Occipital lobe (tissue), 2 donors: ENCODE results near the gene EBF3. TPM values are rescaled to one million over a fixed set of nuclear protein-coding genes. Genes with fewer than 3 reads are reported as not detected.

Source experiments
- DNase-seq: peaks from one replicate; lab custom pipeline; 2025; lab: John Stamatoyannopoulos, UW
- total RNA-seq: library from RNA; depleted of rRNA; stranded (reverse); fragments of >200 nt; gene quantifications from one replicate; pipeline ENCODE4 v1.2.3, GENCODE V29; 2014

The EBF3 gene
- total RNA-seq, 1 donor from 2014 or later = 0.31 TPM

DNA sequence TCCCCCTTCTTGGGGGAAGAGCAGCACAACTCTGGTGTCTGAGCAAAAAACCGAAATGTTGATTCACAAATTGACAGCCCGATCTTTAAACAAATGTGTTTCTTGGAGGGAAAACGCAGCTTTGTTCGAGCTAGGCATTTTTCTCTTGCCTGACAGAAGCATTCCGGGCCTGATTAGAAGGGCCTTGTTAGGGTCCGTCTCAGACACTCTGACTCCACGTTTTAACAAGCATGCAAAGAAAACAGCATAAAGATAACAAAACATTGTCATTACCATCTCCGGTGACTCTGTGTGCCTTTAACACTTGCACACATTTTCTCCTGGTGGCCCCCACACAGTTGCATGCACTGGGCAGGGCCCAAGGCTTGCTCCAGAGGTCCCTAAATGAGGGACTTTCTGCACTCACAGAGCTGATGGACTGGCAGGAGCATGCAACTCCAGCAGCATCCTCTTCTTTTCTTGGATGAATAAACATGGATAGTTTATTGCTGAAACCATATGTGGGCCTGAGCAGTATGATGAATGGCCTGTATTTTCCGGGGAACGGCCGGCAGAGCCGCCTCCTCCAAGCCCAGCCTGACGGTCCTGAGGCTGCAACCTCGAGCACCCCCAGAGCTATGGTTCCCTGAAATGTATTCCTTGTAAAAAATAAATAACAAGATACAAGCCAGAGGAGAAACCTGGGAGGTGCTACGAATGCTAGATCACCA lies 50.9 kb downstream of the EBF3 start:
- no peak for DNase-seq

DNA sequence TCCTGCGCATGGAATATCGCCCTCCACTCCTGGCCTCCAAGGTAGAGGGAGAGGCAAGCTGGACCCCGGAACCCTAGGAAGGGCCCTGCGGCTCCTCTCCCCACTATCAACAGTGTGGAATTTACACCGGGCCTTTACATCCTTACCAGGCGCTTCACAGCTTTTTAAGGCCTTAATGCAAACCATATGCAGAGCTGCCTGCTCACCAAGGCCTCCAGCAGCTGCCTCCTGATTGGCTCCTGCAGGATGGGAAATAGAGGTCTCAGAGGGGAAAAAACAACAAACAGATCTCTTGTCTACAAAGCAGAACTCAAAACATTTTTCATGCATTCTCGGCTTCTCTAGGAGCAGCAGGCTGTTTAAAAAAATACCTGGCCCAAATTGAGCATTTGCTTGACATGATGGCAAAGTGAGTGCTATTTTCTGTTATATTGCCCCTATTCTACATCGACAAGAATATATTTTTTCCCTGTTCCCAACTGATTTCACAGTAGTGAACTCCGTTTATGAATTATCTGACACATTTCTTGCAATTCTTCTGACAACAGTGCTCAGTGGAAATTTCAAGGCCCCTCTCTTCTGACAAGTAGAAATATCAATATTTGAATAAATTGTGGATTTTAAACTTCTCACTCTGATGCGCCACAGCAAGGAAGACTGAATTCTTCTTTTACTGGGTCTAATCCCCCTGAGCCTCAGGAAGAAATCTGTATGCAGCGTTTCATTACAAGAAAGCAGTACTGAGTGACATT lies 51.7 kb downstream of the EBF3 start:
- DNase-seq = no peak

DNA sequence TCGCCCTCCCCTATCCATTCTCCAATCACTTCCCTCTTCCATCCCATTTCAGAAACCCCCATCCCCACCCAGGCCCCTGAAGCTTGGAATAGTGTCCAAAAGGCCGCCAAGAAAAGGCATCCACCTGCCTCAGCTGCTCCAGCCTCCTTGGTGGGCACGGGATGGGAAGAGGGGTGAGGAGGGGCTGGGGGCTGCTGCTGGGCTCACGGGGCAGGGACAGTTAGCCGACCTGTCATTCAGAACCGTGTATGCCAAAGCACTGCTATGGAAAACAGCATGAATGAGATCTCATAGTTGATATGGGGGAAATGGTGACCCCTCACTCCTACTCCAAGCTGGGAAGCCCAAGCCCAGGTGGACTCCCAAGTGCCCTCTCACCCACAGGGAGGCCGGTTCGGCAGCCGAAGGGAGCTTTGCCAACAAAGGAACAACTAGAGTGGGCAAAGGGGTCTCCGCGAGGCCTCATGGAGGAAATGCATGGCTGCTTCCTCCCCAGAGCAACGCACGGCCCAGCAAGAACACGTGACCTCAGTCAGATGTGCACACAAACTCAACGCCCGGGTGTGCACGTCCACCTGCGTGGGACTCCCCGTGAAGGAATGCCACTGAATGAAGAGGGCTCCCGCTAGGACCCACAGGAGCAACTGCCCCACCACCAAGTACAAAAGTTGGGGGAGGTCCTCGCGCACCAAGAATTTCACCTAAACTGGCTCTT lies 52.5 kb downstream of the EBF3 start:
- DNase-seq = no peak

DNA sequence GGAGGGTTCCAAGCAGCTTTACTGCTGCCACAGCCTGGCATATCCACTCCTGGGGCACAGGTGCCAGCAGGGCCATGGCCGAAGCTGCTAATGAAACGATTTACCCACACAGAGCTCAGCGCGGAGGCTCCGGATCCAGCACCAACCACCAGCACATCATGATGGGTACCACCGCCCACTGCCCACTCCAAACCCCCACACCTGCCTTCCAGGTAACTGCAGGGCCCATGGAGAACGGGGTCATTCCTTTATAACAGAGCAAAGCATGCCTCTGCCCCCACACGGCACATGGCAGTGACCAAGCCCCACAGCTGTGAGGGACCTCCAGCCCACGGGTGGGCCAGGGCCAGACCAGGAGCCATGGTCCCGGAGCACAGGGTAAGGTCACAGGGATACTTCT lies 53.2 kb downstream of the EBF3 start:
- no peak for DNase-seq

DNA sequence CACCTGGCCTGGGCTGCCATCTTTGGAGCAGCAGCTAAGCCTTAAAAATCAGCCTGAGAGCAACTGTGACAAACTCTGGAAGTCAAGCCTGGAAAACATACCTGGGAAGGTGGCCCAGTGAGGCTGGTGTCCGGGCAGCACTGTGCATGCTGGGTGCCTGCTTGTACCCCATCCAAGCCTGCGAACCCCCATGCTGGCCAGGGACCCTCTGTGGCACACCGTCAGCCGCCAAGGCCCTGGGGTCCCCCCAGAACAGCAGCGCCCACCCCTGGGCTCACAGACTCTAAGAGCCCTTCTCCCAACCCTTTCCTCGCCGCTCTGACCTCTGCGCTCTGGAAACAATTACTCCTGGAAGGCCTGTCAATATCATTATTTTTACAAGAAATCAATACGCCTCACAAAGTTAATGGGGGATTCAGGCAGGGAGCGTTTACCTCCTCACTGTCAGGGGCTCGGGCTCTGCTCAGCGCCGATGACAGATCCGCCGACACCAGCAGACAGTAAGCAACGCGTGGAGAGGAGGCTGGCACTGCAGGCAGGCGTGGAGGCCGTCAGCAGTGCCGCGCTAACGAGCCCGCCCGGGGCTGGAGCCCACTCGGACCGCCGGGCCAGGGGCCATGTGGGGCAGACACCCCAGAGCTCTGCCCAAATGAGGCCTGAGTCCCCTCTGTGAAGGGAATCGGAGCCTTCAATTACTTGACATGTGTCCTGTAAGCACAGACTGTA lies 54.4 kb downstream of the EBF3 start:
- DNase-seq = no peak

DNA sequence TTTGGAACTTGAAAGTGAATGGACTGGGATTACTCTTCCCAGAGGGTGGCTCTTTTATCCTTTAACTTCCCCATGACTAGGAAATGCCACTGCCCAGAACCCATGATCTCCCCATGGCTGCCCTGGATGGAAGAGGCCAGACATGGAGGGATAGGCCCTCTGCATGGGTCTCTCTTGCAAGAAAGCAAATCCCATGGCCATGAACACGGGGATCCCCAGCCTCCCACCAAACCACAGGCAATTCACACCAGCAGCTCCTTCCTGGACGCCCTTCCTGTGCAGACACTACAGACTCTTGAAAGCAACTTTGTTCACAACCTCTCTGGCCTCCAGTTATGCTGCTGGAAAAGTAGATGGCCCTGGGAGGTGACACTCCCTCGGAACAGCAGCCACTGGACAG lies 55.0 kb downstream of the EBF3 start:
- no peak for DNase-seq

DNA sequence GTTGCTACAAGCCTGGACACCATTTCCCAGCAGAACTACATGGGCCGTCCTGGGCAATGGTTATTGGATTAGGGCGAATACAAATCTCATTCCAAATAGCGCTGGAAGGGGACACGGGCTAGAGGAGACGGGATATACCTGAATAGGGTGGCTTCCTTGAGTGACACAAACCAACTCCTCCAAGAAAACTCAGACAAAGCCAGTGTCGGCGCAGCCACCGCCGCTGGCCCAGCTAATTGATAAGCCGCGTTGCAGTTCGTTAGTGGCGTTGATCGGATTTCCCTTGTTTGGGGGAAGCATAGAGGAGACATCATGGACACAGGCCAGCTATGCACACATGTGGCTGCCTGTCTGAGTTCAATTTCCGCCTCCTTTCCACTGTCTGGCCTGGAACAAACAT lies 55.7 kb downstream of the EBF3 start:
- no peak for DNase-seq

DNA sequence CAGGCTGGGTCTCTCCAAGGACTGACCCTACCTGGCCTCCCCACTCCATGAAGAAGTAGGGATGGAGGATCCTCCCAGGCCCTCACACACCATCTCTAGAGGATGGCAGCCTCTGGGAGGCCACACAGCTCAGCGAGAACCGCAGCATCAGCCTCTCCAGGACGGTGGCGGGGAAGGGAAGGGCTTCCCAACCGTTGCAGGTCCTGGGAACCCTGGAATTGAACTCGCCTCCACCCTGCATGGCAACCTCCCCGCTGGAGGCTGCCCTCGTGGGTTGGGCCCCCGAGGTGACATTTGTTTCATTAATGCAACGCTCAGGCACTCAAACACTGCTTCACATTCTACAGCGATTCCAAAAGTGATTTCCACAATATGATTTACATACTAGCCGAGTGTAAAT lies 58.5 kb downstream of the EBF3 start:
- DNase-seq = no peak

DNA sequence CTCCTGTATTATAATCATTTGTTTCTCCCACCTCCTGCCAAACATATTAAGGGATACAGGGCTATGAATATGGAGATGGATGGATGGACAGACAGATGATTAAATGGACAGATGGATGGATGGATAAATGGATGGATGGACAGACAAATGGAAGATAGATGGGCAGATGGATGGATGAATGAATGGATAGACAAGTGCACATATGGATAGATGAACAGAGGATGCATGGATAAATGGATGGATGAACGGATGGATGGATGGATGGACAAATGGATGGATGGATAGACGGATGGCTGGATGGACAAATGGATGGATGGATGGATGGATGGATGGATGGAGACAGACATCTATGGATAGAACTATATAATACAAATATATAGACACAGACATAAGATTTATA lies 59.8 kb downstream of the EBF3 start:
- no peak for DNase-seq

DNA sequence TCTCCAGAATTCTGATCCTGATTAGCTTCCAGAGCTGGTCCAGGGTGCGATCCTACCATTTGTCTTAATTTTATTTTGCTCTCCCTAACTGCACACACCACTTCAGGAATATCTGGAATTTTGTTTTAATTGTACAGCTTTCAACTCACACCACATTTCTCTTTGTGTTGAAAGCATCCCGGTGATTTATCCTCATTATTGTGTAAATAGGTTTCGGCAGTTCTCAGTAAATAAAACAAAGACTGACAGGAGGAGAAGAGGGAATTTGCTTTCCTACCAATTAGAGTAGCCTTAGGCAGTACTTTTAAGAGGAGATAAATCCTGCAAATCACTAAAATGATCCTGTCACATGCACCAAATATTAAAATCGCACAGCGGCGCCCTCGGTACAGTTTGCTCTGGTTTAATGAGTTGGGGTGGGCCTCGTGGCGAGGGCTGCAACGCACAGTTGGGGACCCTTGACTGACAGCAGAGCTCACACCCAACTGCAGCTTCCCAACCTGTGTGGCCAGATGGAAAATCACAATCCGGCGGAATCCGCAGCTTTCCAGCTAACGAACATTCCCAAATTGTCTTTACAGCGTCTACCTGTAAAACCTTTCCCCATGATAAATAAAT lies 62.6 kb downstream of the EBF3 start:
- no peak for DNase-seq

DNA sequence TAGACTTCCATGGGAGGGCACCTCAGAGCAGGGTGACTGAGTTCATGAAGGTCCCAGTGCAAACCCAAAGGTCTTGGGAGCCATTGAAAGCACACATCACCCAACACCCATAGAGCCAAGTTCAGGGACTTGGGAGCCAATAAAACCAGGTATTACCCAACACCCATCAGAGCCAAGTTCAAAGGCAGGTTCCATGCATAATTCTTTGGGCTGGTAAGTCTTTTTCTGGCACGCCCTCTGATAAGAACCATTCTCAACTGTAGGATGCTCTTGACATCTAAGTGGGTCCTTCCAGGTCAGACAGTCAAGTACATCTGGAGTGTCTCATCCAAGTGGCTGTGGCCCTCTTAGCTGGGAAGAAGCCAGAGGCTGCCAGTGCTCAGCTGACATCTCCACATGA lies 63.2 kb downstream of the EBF3 start:
- DNase-seq = no peak

DNA sequence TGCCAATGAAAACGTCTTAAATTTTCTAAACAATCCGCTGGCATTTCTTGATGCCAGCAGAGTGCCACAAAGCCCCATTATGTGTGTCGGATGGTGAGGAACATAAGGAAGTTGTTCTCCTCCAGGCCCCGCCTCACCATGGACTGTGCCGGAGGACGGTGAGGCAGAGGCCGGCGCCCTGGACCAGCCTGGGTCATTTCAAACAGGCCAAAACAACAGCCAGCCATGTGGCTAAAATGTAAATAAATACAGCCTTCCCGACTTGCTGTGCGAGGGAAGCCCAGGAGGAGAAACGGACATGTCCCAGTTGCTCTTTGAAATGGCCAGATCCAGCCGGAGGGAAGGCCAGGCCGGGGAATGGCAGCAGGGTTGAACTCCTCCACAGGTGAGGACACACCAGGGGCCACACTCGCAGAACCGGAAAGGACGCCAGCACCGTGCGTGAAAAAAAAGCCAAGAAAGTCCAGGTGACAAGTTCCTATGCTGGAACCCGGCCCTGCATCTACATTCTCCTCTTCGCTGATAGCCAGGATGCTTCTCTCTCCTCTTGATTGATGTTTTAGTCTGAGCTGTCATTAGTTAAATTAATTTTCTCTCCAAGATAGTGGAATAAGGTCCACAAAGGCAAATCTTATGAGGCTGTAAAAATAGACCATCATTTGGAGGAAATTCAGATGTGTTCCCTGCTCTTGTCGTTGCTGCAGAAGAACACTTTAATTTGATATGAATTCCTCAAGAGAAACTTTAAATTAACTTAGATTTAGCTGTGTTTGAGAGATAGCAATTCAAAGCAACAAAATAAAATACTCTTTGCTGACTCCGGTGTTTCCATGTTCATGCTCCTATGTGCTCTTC lies 64.6 kb downstream of the EBF3 start:
- no peak for DNase-seq

DNA sequence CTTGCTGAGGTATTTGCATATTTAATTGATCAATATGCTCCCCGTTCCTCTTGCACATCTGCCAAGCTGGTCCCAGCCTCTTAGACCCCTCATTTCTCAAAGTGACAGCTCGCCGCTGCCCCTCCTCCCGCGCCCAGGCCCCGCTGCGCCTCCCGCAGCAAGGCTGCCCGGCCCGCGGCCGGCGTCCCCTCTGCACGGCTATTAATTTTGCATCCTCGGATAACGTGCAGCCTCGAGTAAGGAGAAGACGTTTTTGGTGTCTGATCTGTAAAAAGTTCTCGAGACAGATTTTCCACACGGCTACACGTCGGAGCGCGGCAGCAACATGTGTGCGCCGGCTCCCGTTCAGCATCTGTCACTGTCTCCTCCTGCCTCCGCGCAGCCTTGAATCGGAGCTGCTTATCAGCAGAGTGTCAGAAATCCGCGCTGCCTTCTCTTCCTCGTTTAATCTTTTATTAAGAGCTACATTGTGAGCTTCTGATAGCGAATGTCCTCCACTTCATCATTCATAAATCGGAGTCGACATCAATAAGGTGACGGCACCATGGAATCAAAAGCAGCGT lies 65.3 kb downstream of the EBF3 start:
- no peak for DNase-seq

DNA sequence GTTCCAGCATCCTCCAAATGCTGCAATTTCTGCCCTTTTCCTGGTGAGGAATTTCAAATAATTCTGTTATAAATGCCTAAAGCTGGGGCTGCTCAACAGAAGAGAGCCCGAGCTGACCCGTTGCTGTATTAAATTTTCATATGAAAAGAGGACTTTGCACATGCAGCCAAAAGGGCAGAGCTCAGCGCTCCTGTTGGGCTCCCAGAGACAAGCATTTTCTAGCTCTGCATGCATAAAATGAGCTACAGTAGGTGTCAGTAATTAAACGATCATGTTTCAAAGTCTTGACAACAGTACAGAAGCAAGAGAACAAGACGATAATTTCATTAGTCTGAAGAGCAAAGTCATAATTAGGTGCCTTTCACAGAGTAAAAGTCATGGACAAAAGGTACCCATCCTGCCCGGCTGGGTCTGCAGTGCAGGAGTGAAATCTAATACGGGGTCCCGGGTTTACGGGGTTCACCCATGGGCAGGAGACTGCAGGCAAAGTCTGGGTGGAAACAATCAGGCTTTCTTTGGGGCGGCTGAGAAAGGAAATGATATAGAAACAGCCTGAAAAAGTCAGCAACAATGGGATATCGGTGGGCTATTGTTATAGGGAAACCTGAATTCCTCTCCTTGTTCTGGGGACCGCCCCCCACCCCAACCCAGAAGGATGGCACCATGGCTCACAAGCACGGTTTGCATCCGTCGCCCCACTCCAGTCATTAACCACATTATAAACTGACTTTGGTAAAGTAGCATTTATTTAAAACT lies 66.0 kb downstream of the EBF3 start:
- DNase-seq = no peak

DNA sequence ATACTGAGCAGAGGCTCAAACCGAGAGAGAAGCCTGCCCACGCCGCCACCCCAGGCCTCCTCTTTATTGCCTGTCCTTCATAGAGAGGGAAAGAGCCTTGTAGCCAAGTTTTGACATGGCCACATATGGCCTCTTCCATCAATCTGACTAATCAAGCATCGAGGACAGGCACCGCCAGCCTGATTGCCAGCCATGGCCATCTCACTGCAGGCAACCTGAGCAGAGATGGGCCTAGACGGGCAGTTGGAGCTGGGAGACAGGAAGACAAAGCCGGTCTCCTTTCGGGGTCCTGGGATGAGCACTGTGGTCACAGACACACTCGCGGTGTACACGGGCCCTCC lies 67.2 kb downstream of the EBF3 start:
- no peak for DNase-seq

DNA sequence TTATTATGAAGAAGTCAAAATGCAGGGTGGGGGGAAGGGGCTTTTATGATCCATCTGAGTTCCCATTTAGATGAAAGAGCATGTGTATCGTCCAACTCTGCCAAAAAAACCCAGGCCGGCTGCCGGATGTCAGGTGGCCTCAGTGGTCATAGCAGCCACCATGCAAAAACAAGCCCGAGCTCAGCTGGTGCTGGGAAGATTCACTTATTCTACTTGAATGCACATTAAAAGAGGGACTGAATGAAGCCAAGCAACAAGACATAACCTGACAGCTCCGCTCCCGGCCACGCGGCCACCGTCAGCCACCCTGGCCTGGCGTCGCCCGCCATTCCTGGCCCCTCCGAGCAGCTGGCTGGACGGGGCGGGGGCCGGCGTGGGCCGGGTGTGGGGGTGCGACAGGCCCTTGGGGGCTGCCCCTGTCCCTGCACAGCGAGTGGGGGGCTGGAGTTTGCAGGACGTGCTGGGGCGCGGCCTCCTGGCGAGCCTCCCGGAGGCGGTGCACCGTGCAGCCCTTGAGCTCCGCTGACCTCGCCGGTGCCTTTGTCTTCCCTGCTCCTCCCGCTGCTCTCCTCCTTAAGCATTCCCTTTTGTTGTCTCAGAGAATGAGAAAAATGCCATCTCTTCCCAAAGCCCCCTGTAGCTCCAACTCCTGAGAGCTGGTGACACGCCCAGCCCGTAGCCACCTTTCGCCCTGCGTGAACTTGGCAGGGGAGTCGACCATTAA lies 67.8 kb downstream of the EBF3 start:
- DNase-seq = no peak

DNA sequence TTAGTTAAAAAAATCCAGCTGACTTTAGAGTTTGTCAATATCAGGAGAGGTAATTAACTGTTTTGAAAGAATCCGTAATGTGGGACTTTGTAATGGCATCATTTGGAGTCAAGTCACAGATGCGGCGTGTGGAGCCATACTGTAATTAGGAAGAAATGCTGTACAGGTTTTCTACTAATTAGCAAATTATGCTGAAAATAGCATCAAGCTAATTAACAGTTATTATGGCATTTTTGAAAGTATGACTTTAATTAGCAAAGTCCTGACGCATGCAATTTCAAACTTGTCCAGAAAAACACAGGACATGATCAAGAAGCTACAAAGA lies 68.3 kb downstream of the EBF3 start:
- DNase-seq = no peak

DNA sequence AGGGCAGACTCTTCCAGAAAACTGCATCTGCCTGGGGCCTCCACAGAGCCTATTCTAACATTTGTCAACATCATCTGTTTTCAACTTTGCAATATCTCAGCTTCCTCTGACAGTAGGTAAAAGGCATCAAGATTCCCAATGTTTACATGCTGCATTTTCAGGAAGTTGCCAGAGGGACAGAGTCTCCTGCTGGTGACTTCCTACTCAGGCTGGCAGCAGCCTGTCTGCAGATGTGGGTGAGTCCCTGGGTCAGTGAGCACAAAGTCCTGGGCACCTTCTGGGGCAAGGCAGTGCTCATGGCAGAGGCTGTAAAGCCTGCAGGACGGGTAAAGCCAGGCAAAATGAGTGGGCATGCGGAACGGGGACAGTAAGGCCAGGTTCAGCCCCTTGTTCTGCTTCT lies 69.4 kb downstream of the EBF3 start:
- DNase-seq = no peak
